22Rv1 (cell line): ENCODE results near the gene CA10.

ENCODE experiments used
- H3K27ac ChIP-seq: fragments of 450-650 bp; 2 replicates; pipeline ENCODE4 v1.5.1; 2017
- CTCF ChIP-seq: fragments of 450-650 bp; IDR thresholded peaks from 2 replicates; pipeline ENCODE4 v1.5.1; 2017; ENCODE audit warnings: mild to moderate bottlenecking
- ZFX ChIP-seq: fragments of 450-650 bp; IDR thresholded peaks from 2 replicates; pipeline ENCODE4 v1.6.1; 2017; ENCODE audit warnings: antibody characterized with exemption, borderline replicate concordance

CA10 gene

DNA sequence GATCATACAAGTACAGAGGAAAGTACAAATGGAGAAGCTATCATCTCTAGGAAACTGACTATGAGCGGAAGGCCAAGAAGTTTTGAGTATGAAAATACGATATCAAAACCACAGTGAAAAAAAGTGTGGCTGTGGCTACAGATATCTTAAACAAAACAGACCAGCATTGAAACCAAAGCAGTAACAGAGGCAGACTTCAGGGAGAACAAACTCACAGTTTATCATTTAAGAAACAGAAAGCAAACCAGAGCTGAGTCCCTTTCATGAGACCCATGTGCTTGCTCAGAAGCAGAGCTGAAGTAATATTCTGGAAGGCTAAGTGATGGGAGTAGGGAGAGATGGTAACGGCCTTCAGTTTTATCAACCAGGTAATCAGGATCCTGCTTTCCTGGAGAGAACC, 317.8 kb downstream of the CA10 start:
- TF ChIP-seq CTCF (no peak), ZFX (no peak)
- H3K27ac ChIP-seq = no peak overlapping the region

DNA sequence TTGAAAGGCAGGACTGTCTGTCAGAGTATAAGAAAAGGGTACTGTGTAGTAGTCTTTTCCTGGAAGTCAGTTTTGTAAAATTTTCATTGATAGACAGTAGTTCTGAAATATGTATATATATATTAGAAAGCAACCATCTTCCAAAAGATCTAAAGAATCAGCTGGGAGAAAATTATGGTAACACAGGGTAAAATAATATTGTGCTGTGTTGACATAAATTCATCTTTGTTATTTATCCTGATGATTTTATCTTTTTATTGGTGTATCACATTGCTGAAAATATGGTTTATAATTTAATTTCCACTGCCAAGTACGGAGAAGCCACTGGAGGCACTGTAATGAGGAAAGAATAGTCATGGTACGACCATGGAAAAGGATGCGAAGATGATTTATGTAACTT, 324.9 kb downstream of the CA10 start:
- TF ChIP-seq ZFX = no peak
- no peak for TF ChIP-seq CTCF
- no peak overlapping the region for H3K27ac ChIP-seq

- no peak overlapping the region for H3K27ac ChIP-seq
- TF ChIP-seq CTCF (no peak), ZFX (no peak)
These were observed 325.5 kb downstream of the CA10 start for GRCh38 chr17:51833045-51833444.

DNA sequence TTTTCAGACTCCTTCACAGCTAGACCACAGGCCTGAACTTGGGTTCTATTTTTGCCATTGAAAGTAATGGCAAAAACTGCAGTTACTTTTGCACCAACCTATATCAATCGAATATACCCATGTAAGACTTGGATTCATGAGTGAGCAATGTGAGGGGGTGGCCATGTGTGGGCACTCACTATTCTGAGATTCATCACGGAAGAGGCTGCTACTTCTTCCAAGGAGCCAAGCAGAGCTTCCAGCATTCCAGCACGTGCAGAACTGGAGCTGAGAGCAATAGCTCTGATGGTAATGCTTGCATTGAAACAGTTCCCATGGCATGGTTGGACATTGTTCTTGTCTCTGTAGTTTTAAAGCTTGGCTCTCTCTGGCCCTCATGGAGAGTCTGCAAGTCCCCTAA, 327.6 kb downstream of the CA10 start:
- H3K27ac ChIP-seq = no peak overlapping the region
- no peak for TF ChIP-seq CTCF
- no peak for TF ChIP-seq ZFX

DNA sequence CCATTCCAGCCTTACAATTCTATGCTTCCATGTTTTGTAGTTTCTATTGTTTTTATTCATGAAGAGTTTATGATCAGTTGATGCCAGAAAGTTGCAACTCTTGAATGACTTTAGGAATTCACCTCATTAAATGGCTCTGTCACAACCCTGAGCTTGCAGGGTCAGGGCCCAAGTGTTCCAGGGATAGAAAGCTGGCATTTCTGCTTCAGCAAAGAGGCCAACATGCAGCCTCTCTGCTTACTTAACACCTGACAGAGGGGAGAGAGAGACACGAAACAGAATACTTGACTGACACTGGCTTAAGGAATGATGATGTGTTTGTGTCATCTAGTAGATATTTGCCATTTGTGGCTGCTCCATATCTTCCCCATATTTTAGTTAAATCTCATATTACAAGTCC, 328.1 kb downstream of the CA10 start:
- H3K27ac ChIP-seq = no peak overlapping the region
- no peak for TF ChIP-seq CTCF
- TF ChIP-seq ZFX = no peak

DNA sequence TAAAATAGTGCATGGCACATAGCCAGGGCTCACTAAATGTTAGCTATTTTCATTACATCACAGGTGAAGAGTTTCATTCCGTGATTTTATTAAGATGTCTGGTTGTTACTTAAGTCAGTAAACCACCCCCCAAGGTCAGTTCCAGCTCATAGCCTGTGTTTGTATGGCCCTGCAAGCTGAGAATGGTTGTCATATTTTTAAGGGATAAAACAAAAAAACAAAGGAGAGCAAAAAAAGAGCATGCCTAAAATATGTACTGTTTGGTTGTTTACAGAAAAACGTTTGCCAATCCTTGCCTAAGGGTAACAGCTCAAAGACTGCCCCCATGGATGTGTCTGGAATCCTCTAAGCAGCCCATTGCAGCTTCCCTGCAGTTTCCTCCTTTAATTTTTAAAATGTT, 329.6 kb downstream of the CA10 start:
- H3K27ac ChIP-seq = no peak overlapping the region
- no peak for TF ChIP-seq CTCF
- TF ChIP-seq ZFX = no peak

DNA sequence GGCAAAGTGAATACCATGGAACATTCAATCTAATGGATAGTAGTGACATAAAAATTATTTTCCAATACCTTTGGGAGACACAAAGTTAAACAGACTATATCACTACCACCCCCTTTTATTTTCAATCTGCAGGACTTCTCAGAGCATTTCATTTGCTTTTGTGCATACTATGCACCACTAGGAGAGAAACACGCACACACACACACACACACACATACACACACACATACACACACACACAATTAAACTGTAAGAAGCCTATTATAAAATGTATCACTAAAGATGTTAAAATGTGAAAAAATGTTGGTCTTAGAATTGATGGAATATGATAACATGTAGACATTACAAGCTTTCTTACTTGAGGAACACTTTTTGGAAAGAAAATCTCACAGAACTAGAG, 331.4 kb downstream of the CA10 start:
- H3K27ac ChIP-seq = no peak overlapping the region
- TF ChIP-seq ZFX (no peak), CTCF (no peak)
